H9 (cell line): ENCODE results near the gene HEATR5B. TPM values are rescaled to one million over a fixed set of nuclear protein-coding genes. Genes with fewer than 3 reads are reported as not detected.

ENCODE experiments used
- DNase-seq: peaks from one replicate; pipeline ENCODE4 v3.0.0-alpha.2; 2017
- H2AFZ ChIP-seq: one replicate; pipeline ENCODE4 v1.6.1; 2013; ENCODE audit warnings: mild to moderate bottlenecking, low read length, control low read depth, moderate library complexity
- H2AK5ac ChIP-seq: 2 replicates; pipeline ENCODE4 v1.6.1; 2013; ENCODE audit warnings: low read length, control low read depth, mixed read lengths; ENCODE audit not compliant: insufficient read length
- H2BK120ac ChIP-seq: one replicate; pipeline ENCODE4 v1.6.1; 2013; ENCODE audit warnings: low read depth, mild to moderate bottlenecking, low read length, control low read depth, inconsistent platforms; ENCODE audit not compliant: poor library complexity, severe bottlenecking
- H2BK12ac ChIP-seq: 2 replicates; pipeline ENCODE4 v1.6.1; 2013; ENCODE audit warnings: low read length, control low read depth, mixed read lengths, low read depth; ENCODE audit not compliant: insufficient read length
- H2BK15ac ChIP-seq: 2 replicates; pipeline ENCODE4 v1.6.1; 2013; ENCODE audit warnings: low read depth, low read length, control low read depth
- H2BK20ac ChIP-seq: one replicate; pipeline ENCODE4 v1.6.1; 2013; ENCODE audit warnings: low read depth, mild to moderate bottlenecking, low read length, control low read depth, inconsistent platforms; ENCODE audit not compliant: poor library complexity, severe bottlenecking
- H2BK5ac ChIP-seq: 2 replicates; pipeline ENCODE4 v1.6.1; 2013; ENCODE audit warnings: low read length, control low read depth, mixed read lengths; ENCODE audit not compliant: insufficient read length
- H3K14ac ChIP-seq: 2 replicates; pipeline ENCODE4 v1.6.1; 2013; ENCODE audit warnings: low read length, control low read depth; ENCODE audit not compliant: insufficient read depth
- H3K18ac ChIP-seq: 2 replicates; pipeline ENCODE4 v1.6.1; 2013; ENCODE audit warnings: low read depth, mild to moderate bottlenecking, mixed read lengths, low read length, control low read depth; ENCODE audit not compliant: insufficient read length
- H3K23ac ChIP-seq: 2 replicates; pipeline ENCODE4 v1.6.1; 2013; ENCODE audit warnings: low read length, control low read depth, mixed read lengths, low read depth; ENCODE audit not compliant: insufficient read length
- H3K23me2 ChIP-seq: 2 replicates; pipeline ENCODE4 v1.6.1; 2013; ENCODE audit warnings: low read depth, mild to moderate bottlenecking, mixed read lengths, low read length, control low read depth; ENCODE audit not compliant: insufficient read length, poor library complexity, severe bottlenecking
- H3K27ac ChIP-seq: 2 replicates; pipeline ENCODE4 v1.5.1; 2013; ENCODE audit warnings: low read length, control low read depth, mixed read lengths, low read depth; ENCODE audit not compliant: insufficient read length
- H3K27me3 ChIP-seq: 2 replicates; pipeline ENCODE4 v1.6.1; 2013; ENCODE audit warnings: low read length, control low read depth, inconsistent platforms; ENCODE audit not compliant: insufficient read depth
- H3K4ac ChIP-seq: 2 replicates; pipeline ENCODE4 v1.6.1; 2013; ENCODE audit warnings: low read depth, mild to moderate bottlenecking, control low read depth, inconsistent platforms, low read length, moderate library complexity
- H3K4me1 ChIP-seq: 2 replicates; pipeline ENCODE4 v1.6.1; 2013; ENCODE audit warnings: low read length, control low read depth, inconsistent platforms; ENCODE audit not compliant: insufficient read depth
- H3K4me2 ChIP-seq: 2 replicates; pipeline ENCODE4 v1.6.1; 2013; ENCODE audit warnings: low read length, control low read depth, mixed read lengths; ENCODE audit not compliant: insufficient read length, insufficient read depth
- H3K56ac ChIP-seq: 2 replicates; pipeline ENCODE4 v1.6.1; 2013; ENCODE audit warnings: low read depth, mild to moderate bottlenecking, mixed read lengths, low read length, control low read depth; ENCODE audit not compliant: insufficient read length
- H3K79me1 ChIP-seq: 2 replicates; pipeline ENCODE4 v1.6.1; 2013; ENCODE audit warnings: low read depth, mild to moderate bottlenecking, moderate library complexity, low read length, control low read depth, inconsistent platforms; ENCODE audit not compliant: insufficient read depth, poor library complexity, severe bottlenecking
- H3K79me2 ChIP-seq: 2 replicates; pipeline ENCODE4 v1.6.1; 2013; ENCODE audit warnings: low read length, control low read depth, inconsistent platforms; ENCODE audit not compliant: insufficient read depth
- H3K9ac ChIP-seq: 2 replicates; pipeline ENCODE4 v1.6.1; 2013; ENCODE audit warnings: low read length, control low read depth, mixed read lengths; ENCODE audit not compliant: insufficient read length; ENCODE audit errors: extremely low read depth
- H3K9me3 ChIP-seq: one replicate; pipeline ENCODE4 v1.6.1; 2013; ENCODE audit warnings: low read depth, low read length, inconsistent platforms; ENCODE audit not compliant: control insufficient read depth
- H3T11ph ChIP-seq: one replicate; pipeline ENCODE4 v1.6.1; 2013; ENCODE audit warnings: mild to moderate bottlenecking, low read length, control low read depth, inconsistent platforms
- H4K20me1 ChIP-seq: one replicate; pipeline ENCODE4 v1.6.1; 2013; ENCODE audit not compliant: control insufficient read depth, insufficient read length, insufficient read depth
- H4K5ac ChIP-seq: 2 replicates; pipeline ENCODE4 v1.6.1; 2013; ENCODE audit warnings: low read depth, mild to moderate bottlenecking, mixed read lengths, low read length, control low read depth; ENCODE audit not compliant: insufficient read length
- H4K8ac ChIP-seq: replicated peaks from 2 replicates; pipeline ENCODE4 v1.6.1; 2013; ENCODE audit warnings: low read length, control low read depth, mixed read lengths, low read depth; ENCODE audit not compliant: insufficient read length
- H4K91ac ChIP-seq: 2 replicates; pipeline ENCODE4 v1.6.1; 2013; ENCODE audit warnings: low read depth, mild to moderate bottlenecking, moderate library complexity, mixed read lengths, low read length, control low read depth; ENCODE audit not compliant: insufficient read length
- H3K27ac Mint-ChIP-seq, 3 experiments: 2 replicates in 2 of 3; 3 replicates in 1 of 3; pipeline ENCODE4 v1.8.0; 2020 to 2021; ENCODE audit warnings: mixed read lengths in 3 of 3, mild to moderate bottlenecking in 1 of 3, moderate library complexity in 1 of 3
- H3K27me3 Mint-ChIP-seq: 2 replicates; pipeline ENCODE4 v1.8.0; 2021; ENCODE audit warnings: low read depth, mild to moderate bottlenecking, moderate library complexity, mixed read lengths
- H3K36me3 Mint-ChIP-seq, 3 experiments: 2 replicates in 2 of 3; 3 replicates in 1 of 3; pipeline ENCODE4 v1.8.0; 2020 to 2021; ENCODE audit warnings: low read depth in 3 of 3, mixed read lengths in 3 of 3; ENCODE audit not compliant: insufficient read depth in 1 of 3
- H3K4me1 Mint-ChIP-seq, 2 experiments: 2 replicates each; pipeline ENCODE4 v1.8.0; 2020; ENCODE audit warnings: mixed read lengths in 2 of 2
- H3K4me3 Mint-ChIP-seq, 2 experiments: 2 replicates in 1 of 2; 3 replicates in 1 of 2; pipeline ENCODE4 v1.8.0; 2020 to 2021; ENCODE audit warnings: mild to moderate bottlenecking in 2 of 2, mixed read lengths in 2 of 2, moderate library complexity in 1 of 2
- H3K9me3 Mint-ChIP-seq, 2 experiments: 2 replicates in 1 of 2; 3 replicates in 1 of 2; pipeline ENCODE4 v1.8.0; 2020; ENCODE audit warnings: mild to moderate bottlenecking in 2 of 2, mixed read lengths in 2 of 2, moderate library complexity in 1 of 2
- WGBS: extraction: QIAGEN DNeasy Blood & Tissue Kit; methylation state at CpG from one replicate; pipeline ENCODE4 v1.1.7; 2013; ENCODE audit warnings: missing lambda C conversion rate, low lambda C conversion rate, mixed read lengths; ENCODE audit not compliant: insufficient read length; ENCODE audit errors: extremely low coverage; 5-methylcytosine and 5-hydroxymethylcytosine counted together
- total RNA-seq: library from RNA; stranded (reverse); gene quantifications from 2 replicates; pipeline ENCODE4 v1.2.1, GENCODE V29; 2021
- TF ChIP-seq, protein P1 (sequence below): fragments of 200-600 bp; sonication (generic); conservative IDR thresholded peaks from 3 replicates; pipeline ENCODE4 v1.8.0; 2021; ENCODE audit warnings: antibody characterized with exemption, mild to moderate bottlenecking

Gene HEATR5B
- total RNA-seq, 1 experiment from 2014 or later, result 14.0 TPM

- H3K27ac ChIP-seq, result no peak overlapping the region
- H2BK12ac ChIP-seq, result no peak overlapping the region
- H3K9me3 ChIP-seq, result no peaks in the 10 kb centered on the region
- no peak overlapping the region for H4K91ac ChIP-seq
- no peaks in the 10 kb centered on the region for H4K20me1 ChIP-seq
- H2AK5ac ChIP-seq, result no peak overlapping the region
- H2BK5ac ChIP-seq, result no peak overlapping the region
- H3K4me1 ChIP-seq, result no peaks in the 10 kb centered on the region
- no peak overlapping the region for H3K4me2 ChIP-seq
- H4K5ac ChIP-seq, result no peak overlapping the region
- H2AFZ ChIP-seq, result no peak overlapping the region
- H2BK20ac ChIP-seq, result no peak overlapping the region
- H3K56ac ChIP-seq, result no peak overlapping the region
- H3K9me3 Mint-ChIP-seq, result no peaks in the 10 kb centered on the region
- TF ChIP-seq, protein P1, sequence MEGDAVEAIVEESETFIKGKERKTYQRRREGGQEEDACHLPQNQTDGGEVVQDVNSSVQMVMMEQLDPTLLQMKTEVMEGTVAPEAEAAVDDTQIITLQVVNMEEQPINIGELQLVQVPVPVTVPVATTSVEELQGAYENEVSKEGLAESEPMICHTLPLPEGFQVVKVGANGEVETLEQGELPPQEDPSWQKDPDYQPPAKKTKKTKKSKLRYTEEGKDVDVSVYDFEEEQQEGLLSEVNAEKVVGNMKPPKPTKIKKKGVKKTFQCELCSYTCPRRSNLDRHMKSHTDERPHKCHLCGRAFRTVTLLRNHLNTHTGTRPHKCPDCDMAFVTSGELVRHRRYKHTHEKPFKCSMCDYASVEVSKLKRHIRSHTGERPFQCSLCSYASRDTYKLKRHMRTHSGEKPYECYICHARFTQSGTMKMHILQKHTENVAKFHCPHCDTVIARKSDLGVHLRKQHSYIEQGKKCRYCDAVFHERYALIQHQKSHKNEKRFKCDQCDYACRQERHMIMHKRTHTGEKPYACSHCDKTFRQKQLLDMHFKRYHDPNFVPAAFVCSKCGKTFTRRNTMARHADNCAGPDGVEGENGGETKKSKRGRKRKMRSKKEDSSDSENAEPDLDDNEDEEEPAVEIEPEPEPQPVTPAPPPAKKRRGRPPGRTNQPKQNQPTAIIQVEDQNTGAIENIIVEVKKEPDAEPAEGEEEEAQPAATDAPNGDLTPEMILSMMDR, result no peak
- H3K27ac Mint-ChIP-seq, result no peak overlapping the region
- no peaks in the 10 kb centered on the region for H3K4me1 Mint-ChIP-seq
- no peak overlapping the region for H3K4me3 Mint-ChIP-seq
- no peak overlapping the region for H2BK120ac ChIP-seq
- H3K36me3 Mint-ChIP-seq, result peaks cover 0 to 27% (median 18%) of the 10 kb centered on the region in 3 experiments; a peak in 5 of 7 replicates
- no peaks in the 10 kb centered on the region for H3K23me2 ChIP-seq
- H3K23ac ChIP-seq, result no peak overlapping the region
- no peak overlapping the region for H2BK15ac ChIP-seq
- no peaks in the 10 kb centered on the region for H3K79me2 ChIP-seq
- no peak overlapping the region for H3T11ph ChIP-seq
- no peak for DNase-seq
- no CpG with 5 or more reads among the region's 5 CpGs for WGBS
- H3K14ac ChIP-seq, result no peak overlapping the region
- H3K4ac ChIP-seq, result no peak overlapping the region
- no peak overlapping the region for H4K8ac ChIP-seq
- H3K27me3 ChIP-seq, result no peaks in the 10 kb centered on the region
- H3K27me3 Mint-ChIP-seq, result no peaks in the 10 kb centered on the region
- H3K79me1 ChIP-seq, result no peaks in the 10 kb centered on the region
- H3K9ac ChIP-seq, result no peak overlapping the region
- no peak overlapping the region for H3K18ac ChIP-seq
Measured at GRCh38 chr2:37052600-37053332, 31.4 kb downstream of the HEATR5B start.
